Endothelial cell (in vitro differentiated cells): ENCODE data around the gene UBE2E1. TPM values are rescaled to one million over a fixed set of nuclear protein-coding genes. Genes with fewer than 3 reads are reported as not detected.

Experiments
- DNase-seq: peaks from one replicate; pipeline ENCODE4 v3.0.0; 2021; ENCODE audit warnings: low spot score
- H3K27ac Mint-ChIP-seq: one replicate; pipeline ENCODE4 v1.8.0; 2021; ENCODE audit warnings: mixed read lengths, inconsistent platforms; ENCODE audit not compliant: unreplicated experiment
- H3K27me3 Mint-ChIP-seq: one replicate; pipeline ENCODE4 v1.8.0; 2021; ENCODE audit warnings: mild to moderate bottlenecking, moderate library complexity, mixed read lengths, inconsistent platforms; ENCODE audit not compliant: unreplicated experiment
- H3K36me3 Mint-ChIP-seq: one replicate; pipeline ENCODE4 v1.8.0; 2021; ENCODE audit warnings: mild to moderate bottlenecking, low read depth, mixed read lengths, inconsistent platforms; ENCODE audit not compliant: unreplicated experiment
- H3K4me1 Mint-ChIP-seq: one replicate; pipeline ENCODE4 v1.8.0; 2021; ENCODE audit warnings: mild to moderate bottlenecking, mixed read lengths, inconsistent platforms; ENCODE audit not compliant: unreplicated experiment
- H3K4me3 Mint-ChIP-seq: one replicate; pipeline ENCODE4 v1.8.0; 2021; ENCODE audit warnings: mild to moderate bottlenecking, mixed read lengths, inconsistent platforms; ENCODE audit not compliant: unreplicated experiment
- H3K9me3 Mint-ChIP-seq: one replicate; pipeline ENCODE4 v1.8.0; 2021; ENCODE audit warnings: mixed read lengths, inconsistent platforms; ENCODE audit not compliant: unreplicated experiment
- total RNA-seq: library from RNA; stranded (reverse); fragmentation: NEBNext Ultra II Directional; extraction: Animal tissue kit (Norgen Biotek cat#: 25700); gene quantifications from one replicate; pipeline ENCODE4 v1.2.1, GENCODE V29; 2021; ENCODE audit not compliant: unreplicated experiment
- TF ChIP-seq, protein P1 (sequence below): fragments of 200-600 bp; sonication (generic); IDR thresholded peaks from one replicate; pipeline ENCODE4 v1.5.0; 2021; ENCODE audit warnings: antibody characterized with exemption; ENCODE audit not compliant: unreplicated experiment

UBE2E1 gene
- total RNA-seq, 1 donor from 2014 or later: 129 TPM

DNA sequence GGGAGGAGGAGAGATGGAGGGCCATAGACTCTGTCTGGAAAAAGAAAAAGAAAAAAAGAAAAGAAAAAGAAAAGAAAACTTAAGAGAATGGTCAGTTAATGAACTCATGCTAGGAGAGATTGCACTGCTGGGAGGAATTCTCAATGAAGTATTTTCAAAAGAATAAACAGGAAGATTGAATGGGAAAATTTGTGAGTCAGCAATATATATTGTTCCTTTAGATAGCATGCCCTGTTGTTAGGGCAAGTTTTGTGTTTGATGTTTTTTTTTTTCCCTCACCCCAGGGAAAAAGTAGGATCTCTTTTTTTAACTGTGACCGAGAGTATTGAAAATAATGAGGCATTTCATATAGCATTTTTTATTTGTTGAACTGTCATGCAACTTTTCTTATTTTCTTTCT lies 131.5 kb downstream of the UBE2E1 start:
- H3K36me3 Mint-ChIP-seq: no peaks in the 10 kb centered on the region

DNA sequence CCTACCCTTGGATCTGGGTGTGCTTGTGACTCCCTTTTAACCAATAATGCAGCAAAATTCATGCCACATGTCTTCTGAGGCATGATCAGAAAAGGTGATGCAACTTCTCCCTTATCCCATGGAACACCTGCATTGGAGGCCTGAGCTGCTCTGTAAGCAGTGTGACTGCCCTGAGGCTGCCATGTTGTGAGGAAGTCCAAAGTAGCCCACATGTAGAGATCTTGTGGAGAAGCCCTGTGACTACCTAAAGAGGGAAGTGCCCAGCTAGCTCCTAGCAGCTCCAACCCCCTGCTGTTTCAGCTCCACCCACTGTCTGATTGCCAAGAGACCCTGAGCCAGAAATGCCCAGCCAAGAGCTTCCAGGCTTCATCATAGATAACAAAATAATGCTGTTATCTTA lies 132.9 kb downstream of the UBE2E1 start:
- H3K4me1 Mint-ChIP-seq: peaks cover 2% of the 10 kb centered on the region
- no peak for DNase-seq
- no peak overlapping the region for H3K4me3 Mint-ChIP-seq
- no peaks in the 10 kb centered on the region for H3K36me3 Mint-ChIP-seq
- TF ChIP-seq, protein P1, sequence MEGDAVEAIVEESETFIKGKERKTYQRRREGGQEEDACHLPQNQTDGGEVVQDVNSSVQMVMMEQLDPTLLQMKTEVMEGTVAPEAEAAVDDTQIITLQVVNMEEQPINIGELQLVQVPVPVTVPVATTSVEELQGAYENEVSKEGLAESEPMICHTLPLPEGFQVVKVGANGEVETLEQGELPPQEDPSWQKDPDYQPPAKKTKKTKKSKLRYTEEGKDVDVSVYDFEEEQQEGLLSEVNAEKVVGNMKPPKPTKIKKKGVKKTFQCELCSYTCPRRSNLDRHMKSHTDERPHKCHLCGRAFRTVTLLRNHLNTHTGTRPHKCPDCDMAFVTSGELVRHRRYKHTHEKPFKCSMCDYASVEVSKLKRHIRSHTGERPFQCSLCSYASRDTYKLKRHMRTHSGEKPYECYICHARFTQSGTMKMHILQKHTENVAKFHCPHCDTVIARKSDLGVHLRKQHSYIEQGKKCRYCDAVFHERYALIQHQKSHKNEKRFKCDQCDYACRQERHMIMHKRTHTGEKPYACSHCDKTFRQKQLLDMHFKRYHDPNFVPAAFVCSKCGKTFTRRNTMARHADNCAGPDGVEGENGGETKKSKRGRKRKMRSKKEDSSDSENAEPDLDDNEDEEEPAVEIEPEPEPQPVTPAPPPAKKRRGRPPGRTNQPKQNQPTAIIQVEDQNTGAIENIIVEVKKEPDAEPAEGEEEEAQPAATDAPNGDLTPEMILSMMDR: no peak
- no peaks in the 10 kb centered on the region for H3K9me3 Mint-ChIP-seq
- H3K27ac Mint-ChIP-seq: no peak overlapping the region
- H3K27me3 Mint-ChIP-seq: peaks cover 3% of the 10 kb centered on the region

More for the DNA sequence above, 131.5 kb downstream of the UBE2E1 start:
- Mint-ChIP-seq H3K27me3 (no peaks in the 10 kb centered on the region), H3K4me3 (no peak overlapping the region), H3K4me1 (peaks cover 2% of the 10 kb centered on the region), H3K9me3 (no peaks in the 10 kb centered on the region), H3K27ac (no peak overlapping the region)
- TF ChIP-seq, protein P1: no peak
- no peak for DNase-seq

DNA sequence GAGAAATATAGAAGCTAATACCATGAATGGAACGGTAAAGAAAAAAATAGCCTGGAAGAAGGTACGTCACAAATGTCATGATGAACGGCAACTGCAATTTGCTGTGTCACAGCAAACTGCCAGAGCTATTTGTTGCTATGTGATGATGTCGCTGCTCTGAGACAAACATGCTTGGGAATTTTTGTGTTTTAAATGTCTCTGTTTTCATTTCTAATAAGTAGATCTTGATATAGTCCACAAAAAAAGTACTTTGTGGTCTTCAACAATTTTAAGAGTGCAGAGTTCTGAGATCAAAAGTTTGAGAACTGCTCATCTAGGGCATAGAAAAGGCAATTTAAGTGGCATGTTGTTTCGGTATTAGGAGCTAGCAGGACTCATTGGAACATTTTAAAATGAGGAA lies 135.0 kb downstream of the UBE2E1 start:
- H3K4me3 Mint-ChIP-seq: no peak overlapping the region
- H3K9me3 Mint-ChIP-seq: no peaks in the 10 kb centered on the region
- no peak for DNase-seq
- peaks cover 10% of the 10 kb centered on the region for H3K27me3 Mint-ChIP-seq
- H3K27ac Mint-ChIP-seq: no peak overlapping the region
- TF ChIP-seq, protein P1: no peak
- H3K36me3 Mint-ChIP-seq: peaks cover 6% of the 10 kb centered on the region
- peaks cover 7% of the 10 kb centered on the region for H3K4me1 Mint-ChIP-seq

Other genes with a start within 250 kb of the UBE2E1 start
- gene NKIRAS1, start 111.0 kb downstream of the UBE2E1 start, total RNA-seq: 4.3 TPM
- gene RPL15, start 111.2 kb downstream of the UBE2E1 start, total RNA-seq: 2,853 TPM
- gene NR1D2, start 139.3 kb downstream of the UBE2E1 start, total RNA-seq: 17.2 TPM